Common myeloid progenitor, CD34-positive (primary cell): Measurements from ENCODE around the gene TCEAL1.
"Not testable (repeated sequence)": the region's sequence is repeated elsewhere in the genome, so short reads cannot be mapped to it uniquely, and the experiment has no call there.

Experiments
- CTCF ChIA-PET: fragments of 350-600 bp; sonication (Branson Sonifier 250); formaldehyde crosslinking; loops from one replicate; lab custom pipeline; 2021; ENCODE audit warnings: antibody characterized with exemption; lab: Charles Lee
- POLR2A ChIA-PET: fragments of 350-600 bp; sonication (Branson Sonifier 250); formaldehyde crosslinking; loops from one replicate; lab custom pipeline; 2021; ENCODE audit warnings: antibody characterized with exemption; lab: Charles Lee
- DNase-seq, 3 donors: peaks; one replicate each; pipeline versions ENCODE4 v3.0.0 to v3.0.0-alpha.2; 2013
- H3K27ac ChIP-seq, 2 experiments: 1 replicate in 1 of 2; 2 replicates in 1 of 2; pipeline ENCODE4 v1.7.0; 2013; ENCODE audit warnings: inconsistent platforms in 2 of 2, low read length in 2 of 2, mild to moderate bottlenecking in 2 of 2, low read depth in 1 of 2, moderate library complexity in 1 of 2; ENCODE audit not compliant: severe bottlenecking in 2 of 2, insufficient read depth in 1 of 2, poor library complexity in 1 of 2
- H3K27me3 ChIP-seq, 5 experiments: replicated peaks in 2 of 5; 1 replicate in 3 of 5; 2 replicates in 2 of 5; pipeline versions ENCODE4 v1.6.1 to v1.7.0; 2013; ENCODE audit warnings: low read length in 4 of 5, mild to moderate bottlenecking in 2 of 5, moderate library complexity in 2 of 5, inconsistent platforms in 1 of 5; ENCODE audit not compliant: insufficient read depth in 5 of 5, control insufficient read depth in 4 of 5
- H3K36me3 ChIP-seq, 4 experiments: 1 replicate in 2 of 4; 2 replicates in 2 of 4; pipeline versions ENCODE4 v1.6.1 to v1.7.0; 2013; ENCODE audit warnings: low read length in 3 of 4, control low read depth in 1 of 4, mild to moderate bottlenecking in 1 of 4; ENCODE audit not compliant: control insufficient read depth in 4 of 4, insufficient read depth in 4 of 4
- H3K4me1 ChIP-seq, 4 experiments: 1 replicate in 3 of 4; 2 replicates in 1 of 4; pipeline versions ENCODE4 v1.6.1 to v1.7.1; 2013; ENCODE audit warnings: low read length in 3 of 4, mild to moderate bottlenecking in 3 of 4, control low read depth in 1 of 4, inconsistent platforms in 1 of 4, moderate library complexity in 1 of 4; ENCODE audit not compliant: control insufficient read depth in 4 of 4, insufficient read depth in 4 of 4; ENCODE audit errors: control extremely low read depth in 1 of 4
- H3K4me3 ChIP-seq, 7 experiments: 1 replicate in 4 of 7; 2 replicates in 3 of 7; pipeline versions ENCODE4 v1.5.1 to v1.7.0; 2013; ENCODE audit warnings: mild to moderate bottlenecking in 7 of 7, low read length in 6 of 7, moderate library complexity in 6 of 7, inconsistent platforms in 2 of 7, low read depth in 2 of 7, control low read depth in 1 of 7; ENCODE audit not compliant: insufficient read depth in 4 of 7, control insufficient read depth in 1 of 7; ENCODE audit errors: extremely low read depth in 1 of 7
- H3K9me3 ChIP-seq, 5 experiments: 1 replicate in 4 of 5; 2 replicates in 1 of 5; pipeline versions ENCODE4 v1.6.1 to v1.7.1; 2013; ENCODE audit warnings: low read length in 4 of 5, mild to moderate bottlenecking in 2 of 5, inconsistent platforms in 1 of 5, low read depth in 1 of 5, moderate library complexity in 1 of 5; ENCODE audit not compliant: control insufficient read depth in 4 of 5, insufficient read depth in 2 of 5; ENCODE audit errors: control extremely low read depth in 1 of 5
- WGBS: methylation state at CpG from one replicate; pipeline ENCODE4 v1.1.5; 2013; ENCODE audit not compliant: insufficient coverage; 5-methylcytosine and 5-hydroxymethylcytosine counted together

Gene TCEAL1

GRCh38 chrX:103647630-103648029, 18.9 kb downstream of the TCEAL1 start:
- ChIA-PET CTCF (no interaction called here), POLR2A (no interaction called here)
- Histone ChIP-seq H3K27ac (no peak overlapping the region), H3K9me3 (no peaks in the 10 kb centered on the region), H3K4me3 (no peak overlapping the region), H3K36me3 (no peaks in the 10 kb centered on the region), H3K27me3 (no peaks in the 10 kb centered on the region), H3K4me1 (no peaks in the 10 kb centered on the region)
- 60% methylated on average over 1 of the region's 1 CpG for WGBS
- no peak for DNase-seq

DNA sequence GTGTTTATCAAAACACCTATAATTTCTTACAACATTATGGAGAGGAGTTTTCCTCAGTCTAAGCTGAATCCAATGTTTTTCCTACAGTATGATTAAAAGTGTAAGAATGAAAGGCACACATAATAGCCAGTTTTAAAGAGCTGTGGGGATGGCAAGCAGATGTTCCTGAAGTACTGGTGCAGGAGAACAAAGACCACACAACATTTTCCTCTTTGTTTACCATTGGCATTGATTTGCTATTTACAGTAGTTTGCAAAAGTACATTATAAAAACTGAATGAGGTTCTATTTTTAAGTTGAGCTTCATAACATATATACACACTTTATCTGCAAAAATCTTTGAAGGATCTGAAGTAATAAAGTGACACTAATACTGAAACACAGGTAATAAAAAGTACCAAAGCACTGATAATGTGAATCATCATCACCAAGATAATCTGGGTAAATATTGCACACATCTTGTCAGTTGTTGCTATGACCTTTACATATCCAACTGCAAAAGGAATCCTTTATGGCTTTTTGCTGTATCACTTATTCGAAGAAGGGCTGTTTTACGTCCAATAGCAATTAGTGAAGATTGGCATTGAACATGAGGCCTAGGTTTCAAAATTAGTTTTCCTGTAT, 22.5 kb downstream of the TCEAL1 start:
- H3K4me1 ChIP-seq = no peaks in the 10 kb centered on the region
- H3K27ac ChIP-seq = no peak overlapping the region
- H3K9me3 ChIP-seq = no peaks in the 10 kb centered on the region
- no peak overlapping the region for H3K4me3 ChIP-seq
- POLR2A ChIA-PET = no interaction called here
- DNase-seq = no peak
- H3K27me3 ChIP-seq = no peaks in the 10 kb centered on the region
- CTCF ChIA-PET = no interaction called here
- 92% methylated on average over 2 of the region's 2 CpGs for WGBS
- H3K36me3 ChIP-seq = no peaks in the 10 kb centered on the region

- CTCF ChIA-PET, H3K27ac ChIP-seq, POLR2A ChIA-PET: not testable (repeated sequence)
These were observed 26.6 kb downstream of the TCEAL1 start for GRCh38 chrX:103655230-103656000.

GRCh38 chrX:103656617-103657016, 27.8 kb downstream of the TCEAL1 start:
- POLR2A ChIA-PET = no interaction called here
- no peak for DNase-seq
- Histone ChIP-seq H3K36me3 (no peaks in the 10 kb centered on the region), H3K27me3 (no peaks in the 10 kb centered on the region), H3K4me3 (no peak overlapping the region), H3K27ac (no peak overlapping the region), H3K9me3 (no peaks in the 10 kb centered on the region), H3K4me1 (peaks cover 0 to 3% (median 0%) of the 10 kb centered on the region in 4 experiments)
- CTCF ChIA-PET = interaction anchor here (1.7 kb wide), 1 partner anchor 10 kb away, joined by 5 read pairs; no protein-coding TSS in a partner anchor
- WGBS = 48% methylated on average over 2 of the region's 3 CpGs

More at GRCh38 chrX:103655230-103656000, 26.6 kb downstream of the TCEAL1 start:
- H3K27me3 ChIP-seq, H3K4me3 ChIP-seq, H3K4me1 ChIP-seq, DNase-seq, H3K9me3 ChIP-seq, H3K36me3 ChIP-seq: not testable (repeated sequence)
- WGBS = 93% methylated on average over 3 of the region's 7 CpGs

GRCh38 chrX:103657066-103657465, 28.3 kb downstream of the TCEAL1 start:
- H3K9me3 ChIP-seq, DNase-seq, H3K27ac ChIP-seq, POLR2A ChIA-PET, H3K27me3 ChIP-seq, H3K4me3 ChIP-seq, H3K36me3 ChIP-seq, H3K4me1 ChIP-seq: not testable (repeated sequence)
- CTCF ChIA-PET = interaction anchor here (1.7 kb wide), 1 partner anchor 10 kb away, joined by 5 read pairs; no protein-coding TSS in a partner anchor
- WGBS = 100% methylated on average over 1 of the region's 2 CpGs

DNA sequence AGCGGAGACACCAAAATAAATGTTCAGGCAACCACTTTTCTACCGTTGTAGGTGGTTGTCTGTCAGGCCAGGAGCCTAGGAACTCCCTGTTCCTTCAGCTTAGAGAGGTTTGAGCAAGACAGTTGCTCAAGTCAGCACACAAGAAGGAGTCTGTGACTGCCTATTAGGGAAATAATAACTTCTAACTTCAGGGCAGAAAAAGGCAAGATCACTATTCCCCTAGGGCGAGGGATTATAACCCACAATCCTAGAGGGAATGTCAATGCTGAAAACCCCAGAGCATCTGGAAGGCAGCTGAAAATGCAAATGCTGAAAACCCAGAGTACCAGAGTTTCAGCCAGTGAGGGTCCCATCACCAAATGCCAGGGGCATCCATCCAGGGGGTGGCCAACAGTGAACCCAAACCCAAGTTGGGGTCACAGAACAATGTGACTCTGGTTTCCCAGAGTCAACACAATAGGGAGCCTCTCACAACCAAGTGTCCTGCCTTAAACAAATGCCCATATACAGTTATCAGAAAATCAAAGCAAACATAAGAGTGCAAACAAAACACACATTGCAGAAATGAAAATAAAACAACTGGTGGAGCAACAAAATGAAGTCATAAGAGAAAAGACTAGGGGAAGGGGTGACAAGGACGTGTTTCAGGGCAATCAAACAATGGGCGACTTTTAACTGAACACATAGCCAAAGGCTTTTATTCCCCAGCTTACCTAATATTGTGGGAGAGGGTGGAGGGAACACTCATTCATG, 30.1 kb downstream of the TCEAL1 start:
- Histone ChIP-seq H3K36me3 (no peaks in the 10 kb centered on the region), H3K4me1 (peaks cover 0 to 3% (median 0%) of the 10 kb centered on the region in 4 experiments), H3K27ac (no peak overlapping the region), H3K27me3 (peaks cover 0 to 8% (median 2%) of the 10 kb centered on the region in 5 experiments), H3K9me3 (no peaks in the 10 kb centered on the region), H3K4me3 (no peak overlapping the region)
- DNase-seq = no peak
- CTCF ChIA-PET = no interaction called here
- WGBS = 71% methylated on average over 5 of the region's 5 CpGs
- POLR2A ChIA-PET = no interaction called here

- POLR2A ChIA-PET, DNase-seq, H3K27ac ChIP-seq, H3K4me3 ChIP-seq, H3K4me1 ChIP-seq, H3K9me3 ChIP-seq, CTCF ChIA-PET, H3K36me3 ChIP-seq: not testable (repeated sequence)
- WGBS = no CpG with 5 or more reads among the region's 2 CpGs
- H3K27me3 ChIP-seq = peaks cover 0 to 14% (median 2%) of the 10 kb centered on the region in 5 experiments
These were observed 30.7 kb downstream of the TCEAL1 start for GRCh38 chrX:103659460-103659859.
